DND-41 (cell line): ENCODE data around the gene SYNE2.

ENCODE experiments used
- CTCF ChIP-seq: IDR thresholded peaks from 2 replicates; pipeline ENCODE4 v1.5.1; 2012; ENCODE audit warnings: borderline replicate concordance, low read length, moderate library complexity, mild to moderate bottlenecking; ENCODE audit not compliant: poor library complexity, severe bottlenecking; ENCODE audit errors: extremely low read depth
- EZH2 ChIP-seq: IDR thresholded peaks from 3 replicates; pipeline ENCODE4 v1.6.1; 2012; ENCODE audit warnings: borderline replicate concordance, low read depth, mild to moderate bottlenecking, moderate library complexity, low read length, inconsistent platforms; ENCODE audit not compliant: severe bottlenecking

GRCh38 chr14:63895510-63895909 is 42.7 kb downstream of the SYNE2 start:
- TF ChIP-seq CTCF (no peak), EZH2 (no peak)
